ENCODE results near the gene GPATCH8. TPM values are rescaled to one million over a fixed set of nuclear protein-coding genes. Genes with fewer than 3 reads are reported as not detected.
"Not testable (repeated sequence)": the region's sequence is repeated elsewhere in the genome, so short reads cannot be mapped to it uniquely, and the experiment has no call there.

GPATCH8 gene
- total RNA-seq, 1 experiment from 2014 or later, result 33.8 TPM

DNA sequence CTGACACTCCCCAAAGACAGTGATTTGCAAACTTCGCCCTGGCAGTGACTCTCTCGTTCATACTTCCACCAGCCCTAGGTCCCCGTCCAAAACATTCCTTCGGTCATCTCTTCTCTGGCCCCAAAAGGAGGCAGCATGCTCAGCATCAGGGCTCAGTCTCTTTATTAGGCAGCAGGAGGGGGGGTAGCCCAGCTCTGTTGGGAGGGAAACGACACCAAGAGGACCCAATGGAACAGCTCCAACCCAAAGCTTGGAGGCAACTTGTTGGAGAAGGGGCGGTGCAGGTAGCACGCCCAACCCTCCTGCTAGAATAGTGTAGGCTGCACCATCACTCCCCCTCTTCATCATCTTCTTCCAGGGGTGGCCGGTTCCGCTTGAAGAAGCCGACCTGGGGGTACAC lies 131.2 kb downstream of the GPATCH8 start:
- ChIA-PET CTCF (no interaction called here), POLR2A (ENCODE audit: low non-redundant PET) (no interaction called here)
- no peak for DNase-seq (ENCODE audit: low spot score)
- no TSS peak for BruUV-seq (replicated peaks)
- Histone ChIP-seq H3K4me1 (ENCODE audit: insufficient read depth, low read length, poor library complexity, severe bottlenecking) (no peaks in the 10 kb centered on the region), H3K4me3 (ENCODE audit: low read depth, low read length, poor library complexity, severe bottlenecking) (no peak overlapping the region), H3K27me3 (replicated peaks; ENCODE audit: insufficient read depth, low read depth, low read length, poor library complexity) (no peaks in the 10 kb centered on the region), H3K9me3 (ENCODE audit: low read depth, low read length, poor library complexity, severe bottlenecking) (no peaks in the 10 kb centered on the region), H3K36me3 (ENCODE audit: insufficient read depth, low read length, poor library complexity, severe bottlenecking) (no peaks in the 10 kb centered on the region), H3K27ac (ENCODE audit: low read depth, low read length, poor library complexity, severe bottlenecking) (no peak overlapping the region)
- TF ChIP-seq, protein P1, sequence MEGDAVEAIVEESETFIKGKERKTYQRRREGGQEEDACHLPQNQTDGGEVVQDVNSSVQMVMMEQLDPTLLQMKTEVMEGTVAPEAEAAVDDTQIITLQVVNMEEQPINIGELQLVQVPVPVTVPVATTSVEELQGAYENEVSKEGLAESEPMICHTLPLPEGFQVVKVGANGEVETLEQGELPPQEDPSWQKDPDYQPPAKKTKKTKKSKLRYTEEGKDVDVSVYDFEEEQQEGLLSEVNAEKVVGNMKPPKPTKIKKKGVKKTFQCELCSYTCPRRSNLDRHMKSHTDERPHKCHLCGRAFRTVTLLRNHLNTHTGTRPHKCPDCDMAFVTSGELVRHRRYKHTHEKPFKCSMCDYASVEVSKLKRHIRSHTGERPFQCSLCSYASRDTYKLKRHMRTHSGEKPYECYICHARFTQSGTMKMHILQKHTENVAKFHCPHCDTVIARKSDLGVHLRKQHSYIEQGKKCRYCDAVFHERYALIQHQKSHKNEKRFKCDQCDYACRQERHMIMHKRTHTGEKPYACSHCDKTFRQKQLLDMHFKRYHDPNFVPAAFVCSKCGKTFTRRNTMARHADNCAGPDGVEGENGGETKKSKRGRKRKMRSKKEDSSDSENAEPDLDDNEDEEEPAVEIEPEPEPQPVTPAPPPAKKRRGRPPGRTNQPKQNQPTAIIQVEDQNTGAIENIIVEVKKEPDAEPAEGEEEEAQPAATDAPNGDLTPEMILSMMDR (conservative IDR thresholded peaks at IDR 0.05; ENCODE audit: low read depth, low read length), result no peak
- no peak for TF ChIP-seq EZH2 (IDR thresholded peaks at IDR 0.05; ENCODE audit: borderline replicate concordance, low read depth, low read length, poor library complexity, severe bottlenecking)
- intact Hi-C loops (cut with micrococcal nuclease; ENCODE audit: unreplicated experiment), result no loop called here

DNA sequence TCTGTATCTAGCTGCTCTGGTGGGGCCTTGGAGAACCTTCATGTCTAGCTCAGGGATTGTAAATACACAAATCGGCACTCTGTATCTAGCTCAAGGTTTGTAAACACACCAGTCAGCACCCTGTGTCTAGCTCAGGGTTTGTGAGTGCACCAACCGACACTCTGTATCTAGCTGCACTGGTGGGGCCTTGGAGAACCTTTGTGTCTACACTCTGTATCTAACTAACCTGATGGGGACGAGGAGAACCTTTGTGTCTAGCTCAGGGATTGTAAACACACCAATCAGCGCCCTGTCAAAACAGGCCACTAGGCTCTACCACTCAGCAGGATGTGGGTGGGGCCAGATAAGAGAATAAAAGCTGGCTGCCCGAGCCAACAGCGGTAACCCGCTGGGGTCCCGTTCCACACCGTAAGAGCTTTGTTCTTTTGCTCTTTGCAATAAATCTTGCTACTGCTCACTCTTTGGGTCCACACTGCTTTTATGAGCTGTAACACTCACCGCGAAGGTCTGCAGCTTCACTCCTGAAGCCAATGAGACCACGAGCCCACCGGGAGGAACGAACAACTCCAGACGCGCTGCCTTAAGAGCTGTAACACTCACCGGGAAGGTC lies 133.7 kb downstream of the GPATCH8 start:
- POLR2A ChIA-PET (ENCODE audit: low non-redundant PET); H3K27me3 ChIP-seq (replicated peaks; ENCODE audit: insufficient read depth, low read depth, low read length, poor library complexity); H3K9me3 ChIP-seq (ENCODE audit: low read depth, low read length, poor library complexity, severe bottlenecking); intact Hi-C loops (cut with micrococcal nuclease; ENCODE audit: unreplicated experiment); H3K27ac ChIP-seq (ENCODE audit: low read depth, low read length, poor library complexity, severe bottlenecking); H3K4me3 ChIP-seq (ENCODE audit: low read depth, low read length, poor library complexity, severe bottlenecking); DNase-seq (ENCODE audit: low spot score); H3K36me3 ChIP-seq (ENCODE audit: insufficient read depth, low read length, poor library complexity, severe bottlenecking); CTCF ChIA-PET; H3K4me1 ChIP-seq (ENCODE audit: insufficient read depth, low read length, poor library complexity, severe bottlenecking); BruUV-seq (replicated peaks): not testable (repeated sequence)

DNA sequence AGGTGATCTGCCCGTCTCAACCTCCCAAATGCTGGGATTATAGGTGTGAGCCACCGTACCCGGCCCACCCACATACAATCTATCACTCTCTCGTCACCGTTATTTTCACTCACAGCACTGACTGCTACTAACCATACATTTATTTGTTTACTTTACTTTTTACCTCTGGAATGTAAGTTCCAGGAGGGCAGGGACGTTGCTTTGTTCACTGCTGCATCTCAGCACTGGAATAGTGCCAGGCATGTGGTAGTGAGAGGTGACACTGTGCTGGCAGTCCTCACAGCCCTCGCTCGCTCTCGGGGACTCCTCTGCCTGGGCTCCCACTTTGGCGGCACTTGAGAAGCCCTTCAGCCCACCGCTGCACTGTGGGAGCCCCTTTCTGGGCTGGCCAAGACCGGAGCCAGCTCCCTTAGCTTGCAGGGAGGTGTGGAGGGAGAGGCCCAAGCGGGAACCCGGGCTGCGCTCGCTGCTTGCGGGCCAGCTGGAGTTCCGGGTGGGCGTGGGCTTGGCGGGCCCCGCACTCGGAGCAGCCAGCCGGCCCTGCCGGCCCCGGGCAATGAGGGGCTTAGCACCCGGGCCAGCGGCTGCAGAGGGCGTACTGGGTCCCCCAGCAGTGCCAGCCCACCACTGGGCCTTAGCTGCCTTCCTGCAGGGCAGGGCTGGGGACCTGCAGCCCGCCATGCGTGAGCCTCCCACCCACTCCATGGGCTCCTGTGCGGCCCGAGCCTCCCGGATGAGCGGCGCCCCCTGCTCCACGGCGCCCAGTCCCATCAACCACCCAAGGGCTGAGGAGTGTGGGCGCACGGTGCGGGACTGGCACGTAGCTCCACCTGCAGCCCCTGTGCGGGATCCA lies 134.6 kb downstream of the GPATCH8 start:
- H3K36me3 ChIP-seq (ENCODE audit: insufficient read depth, low read length, poor library complexity, severe bottlenecking); H3K27ac ChIP-seq (ENCODE audit: low read depth, low read length, poor library complexity, severe bottlenecking); H3K27me3 ChIP-seq (replicated peaks; ENCODE audit: insufficient read depth, low read depth, low read length, poor library complexity); CTCF ChIA-PET; BruUV-seq (replicated peaks); H3K4me1 ChIP-seq (ENCODE audit: insufficient read depth, low read length, poor library complexity, severe bottlenecking); H3K9me3 ChIP-seq (ENCODE audit: low read depth, low read length, poor library complexity, severe bottlenecking); H3K4me3 ChIP-seq (ENCODE audit: low read depth, low read length, poor library complexity, severe bottlenecking); DNase-seq (ENCODE audit: low spot score); POLR2A ChIA-PET (ENCODE audit: low non-redundant PET); intact Hi-C loops (cut with micrococcal nuclease; ENCODE audit: unreplicated experiment): not testable (repeated sequence)

DNA sequence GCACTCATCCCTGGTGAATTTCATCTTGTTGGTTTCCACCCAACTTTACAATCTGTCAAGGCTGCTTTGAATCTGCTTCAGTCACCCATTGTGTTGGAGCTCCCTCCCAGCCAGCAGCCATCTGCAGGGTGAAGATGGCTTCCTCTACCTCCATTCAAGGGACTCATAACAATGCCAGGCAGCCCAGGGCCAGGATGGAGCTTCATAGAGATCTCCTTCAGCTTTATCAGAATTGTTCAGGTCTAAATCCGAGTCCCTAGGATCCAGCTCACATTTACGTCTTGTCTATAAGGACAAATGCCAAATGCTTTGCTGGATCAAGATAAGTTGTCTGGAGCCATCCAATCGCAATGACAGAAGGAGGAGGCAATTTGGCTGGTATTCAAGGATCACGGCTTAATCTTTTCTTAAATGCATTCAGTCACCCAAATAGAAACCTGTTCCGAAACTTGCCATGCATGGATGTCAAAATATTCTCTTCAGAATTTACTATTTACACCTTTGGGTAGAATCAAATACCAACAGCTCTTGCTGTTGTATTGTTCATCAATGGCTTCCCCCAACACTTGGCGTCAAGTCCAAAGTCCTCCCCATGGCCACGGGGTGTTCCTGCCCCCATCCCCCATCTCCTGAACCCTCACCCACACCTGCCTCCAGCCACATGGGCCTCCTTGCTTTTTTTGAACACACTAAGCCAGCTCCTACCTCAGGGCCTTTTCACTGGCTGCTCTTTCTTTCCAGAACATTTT lies 135.8 kb downstream of the GPATCH8 start:
- intact Hi-C loops (cut with micrococcal nuclease; ENCODE audit: unreplicated experiment), result no loop called here
- TF ChIP-seq, protein P1 (conservative IDR thresholded peaks at IDR 0.05; ENCODE audit: low read depth, low read length), result no peak
- TF ChIP-seq EZH2 (IDR thresholded peaks at IDR 0.05; ENCODE audit: borderline replicate concordance, low read depth, low read length, poor library complexity, severe bottlenecking), result no peak
- H3K4me1 ChIP-seq (ENCODE audit: insufficient read depth, low read length, poor library complexity, severe bottlenecking), result peaks cover 4% of the 10 kb centered on the region
- no peak for DNase-seq (ENCODE audit: low spot score)
- H3K9me3 ChIP-seq (ENCODE audit: low read depth, low read length, poor library complexity, severe bottlenecking), result no peaks in the 10 kb centered on the region
- H3K4me3 ChIP-seq (ENCODE audit: low read depth, low read length, poor library complexity, severe bottlenecking), result no peak overlapping the region
- H3K27ac ChIP-seq (ENCODE audit: low read depth, low read length, poor library complexity, severe bottlenecking), result no peak overlapping the region
- ChIA-PET POLR2A (ENCODE audit: low non-redundant PET) (no interaction called here), CTCF (no interaction called here)
- no peaks in the 10 kb centered on the region for H3K36me3 ChIP-seq (ENCODE audit: insufficient read depth, low read length, poor library complexity, severe bottlenecking)
- no peaks in the 10 kb centered on the region for H3K27me3 ChIP-seq (replicated peaks; ENCODE audit: insufficient read depth, low read depth, low read length, poor library complexity)
- no TSS peak for BruUV-seq (replicated peaks)

DNA sequence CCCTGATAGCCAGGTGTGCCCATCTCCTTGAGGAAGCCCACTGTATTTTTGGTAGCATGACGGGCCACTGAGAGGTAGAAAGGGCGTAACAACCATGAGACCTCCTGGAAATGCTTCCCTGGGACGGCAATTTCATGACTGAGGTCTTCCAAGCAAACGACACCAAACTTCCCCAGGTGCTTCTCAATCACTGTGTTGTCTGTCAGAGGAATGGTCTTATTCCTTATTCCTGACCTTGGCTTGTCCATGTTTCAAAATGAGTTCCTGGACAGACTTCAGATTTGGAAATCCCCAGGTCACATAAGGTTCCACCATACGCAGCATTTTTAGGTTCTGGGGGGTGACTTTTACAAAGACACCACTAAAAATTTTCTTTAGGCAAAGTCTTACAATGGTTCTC lies 138.2 kb downstream of the GPATCH8 start:
- H3K9me3 ChIP-seq (ENCODE audit: low read depth, low read length, poor library complexity, severe bottlenecking); intact Hi-C loops (cut with micrococcal nuclease; ENCODE audit: unreplicated experiment); H3K4me3 ChIP-seq (ENCODE audit: low read depth, low read length, poor library complexity, severe bottlenecking); DNase-seq (ENCODE audit: low spot score); POLR2A ChIA-PET (ENCODE audit: low non-redundant PET); H3K36me3 ChIP-seq (ENCODE audit: insufficient read depth, low read length, poor library complexity, severe bottlenecking); CTCF ChIA-PET; BruUV-seq (replicated peaks); H3K27me3 ChIP-seq (replicated peaks; ENCODE audit: insufficient read depth, low read depth, low read length, poor library complexity); H3K27ac ChIP-seq (ENCODE audit: low read depth, low read length, poor library complexity, severe bottlenecking): not testable (repeated sequence)
- H3K4me1 ChIP-seq (ENCODE audit: insufficient read depth, low read length, poor library complexity, severe bottlenecking), result peaks cover 21% of the 10 kb centered on the region
